SK-N-SH (cell line): ENCODE results near the gene SLC38A3.

ENCODE experiments used
- CHD2 ChIP-seq: fragments of 150-350 bp; IDR thresholded peaks from 2 replicates; pipeline ENCODE4 v1.6.1; 2018; ENCODE audit warnings: low read length; ENCODE audit not compliant: partially characterized antibody
- CTCF ChIP-seq: fragments of 200-600 bp; sonication (generic); IDR thresholded peaks from 2 replicates; pipeline ENCODE4 v1.6.1; 2017; ENCODE audit warnings: antibody characterized with exemption, mild to moderate bottlenecking, moderate library complexity
- GABPA ChIP-seq: IDR thresholded peaks from 2 replicates; pipeline ENCODE4 v1.4.0; 2012; ENCODE audit warnings: low read depth, mild to moderate bottlenecking
- GATA2 ChIP-seq: sonication (generic); formaldehyde crosslinking; IDR thresholded peaks from 2 replicates; pipeline ENCODE4 v1.5.0; 2020; ENCODE audit warnings: mild to moderate bottlenecking, missing genetic modification reagents
- NRF1 ChIP-seq: IDR thresholded peaks from 2 replicates; pipeline ENCODE4 v1.6.1; 2012; ENCODE audit warnings: low read depth, mild to moderate bottlenecking, low read length
- POLR2AphosphoS5 ChIP-seq: IDR thresholded peaks from 2 replicates; pipeline ENCODE4 v1.6.1; 2012; ENCODE audit warnings: low read depth, low read length
- REST ChIP-seq: IDR thresholded peaks from 2 replicates; pipeline ENCODE4 v1.6.1; 2012; ENCODE audit warnings: mild to moderate bottlenecking, low read depth, low read length, moderate library complexity
- SMC3 ChIP-seq: IDR thresholded peaks from 2 replicates; pipeline ENCODE4 v1.6.1; 2012; ENCODE audit warnings: low read depth, low read length, improper control_type of control experiment
- TCF12 ChIP-seq: IDR thresholded peaks from 2 replicates; pipeline ENCODE4 v1.4.0; 2012

DNA sequence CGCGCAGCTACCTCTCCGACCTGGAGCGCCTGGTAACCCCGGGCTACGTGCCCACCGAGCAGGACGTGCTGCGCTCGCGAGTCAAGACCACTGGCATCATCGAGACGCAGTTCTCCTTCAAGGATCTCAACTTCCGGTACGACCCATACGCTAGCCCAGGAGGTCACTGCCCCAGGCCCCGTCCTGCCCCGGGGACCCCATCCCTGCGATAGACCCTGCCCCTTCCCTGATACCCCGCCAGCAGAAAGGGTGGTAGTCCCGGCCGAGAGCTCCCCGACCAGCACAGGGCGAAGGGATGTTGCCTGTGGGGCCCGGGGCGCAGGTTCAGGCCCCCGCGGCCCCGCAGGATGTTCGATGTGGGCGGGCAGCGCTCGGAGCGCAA lies 11.3 kb upstream of the SLC38A3 start:
- TF ChIP-seq CHD2 (no peak), POLR2AphosphoS5 (no peak), GATA2 (CRISPR knock-in tag) (no peak), NRF1 (no peak), CTCF (no peak), SMC3 (no peak), REST (no peak), GABPA (no peak), TCF12 (no peak)
